ENCODE results near the gene GMEB2.

GRCh38 chr20:63643499-63643898, 16.6 kb upstream of the GMEB2 start:
- TF ChIP-seq, protein P1, sequence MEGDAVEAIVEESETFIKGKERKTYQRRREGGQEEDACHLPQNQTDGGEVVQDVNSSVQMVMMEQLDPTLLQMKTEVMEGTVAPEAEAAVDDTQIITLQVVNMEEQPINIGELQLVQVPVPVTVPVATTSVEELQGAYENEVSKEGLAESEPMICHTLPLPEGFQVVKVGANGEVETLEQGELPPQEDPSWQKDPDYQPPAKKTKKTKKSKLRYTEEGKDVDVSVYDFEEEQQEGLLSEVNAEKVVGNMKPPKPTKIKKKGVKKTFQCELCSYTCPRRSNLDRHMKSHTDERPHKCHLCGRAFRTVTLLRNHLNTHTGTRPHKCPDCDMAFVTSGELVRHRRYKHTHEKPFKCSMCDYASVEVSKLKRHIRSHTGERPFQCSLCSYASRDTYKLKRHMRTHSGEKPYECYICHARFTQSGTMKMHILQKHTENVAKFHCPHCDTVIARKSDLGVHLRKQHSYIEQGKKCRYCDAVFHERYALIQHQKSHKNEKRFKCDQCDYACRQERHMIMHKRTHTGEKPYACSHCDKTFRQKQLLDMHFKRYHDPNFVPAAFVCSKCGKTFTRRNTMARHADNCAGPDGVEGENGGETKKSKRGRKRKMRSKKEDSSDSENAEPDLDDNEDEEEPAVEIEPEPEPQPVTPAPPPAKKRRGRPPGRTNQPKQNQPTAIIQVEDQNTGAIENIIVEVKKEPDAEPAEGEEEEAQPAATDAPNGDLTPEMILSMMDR (IDR thresholded peaks at IDR 0.05) = no peak
- no peak for TF ChIP-seq POLR2A (IDR thresholded peaks at IDR 0.05)
